Activated CD8-positive, alpha-beta T cell treated with anti-CD3 and anti-CD28 coated beads, Interleukin-2, amount 10 ng/mL, durations not matched to agents 7 days and 5 days (primary cell): Measurements from ENCODE around the gene HOXB5. TPM values are rescaled to one million over a fixed set of nuclear protein-coding genes. Genes with fewer than 3 reads are reported as not detected.
A peak's percentile ranks its signal among the peaks of the same experiment; 100 is the strongest.

ENCODE experiments used
- ATAC-seq: fragments of 150-1000 bp; cut with Tn5 transposase; one replicate; pipeline ENCODE4 v1.10.0; 2021; ENCODE audit warnings: moderate library complexity
- CTCF ChIA-PET: fragments of 350-600 bp; sonication (Branson Sonifier 250); formaldehyde crosslinking; loops from one replicate; lab custom pipeline; 2021; ENCODE audit warnings: antibody characterized with exemption; lab: Charles Lee
- POLR2A ChIA-PET: fragments of 350-600 bp; sonication (Branson Sonifier 250); formaldehyde crosslinking; loops from one replicate; lab custom pipeline; 2021; ENCODE audit warnings: antibody characterized with exemption; lab: Charles Lee
- DNase-seq: peaks from one replicate; pipeline ENCODE4 v3.0.0-alpha.2; 2020
- H3K27ac Mint-ChIP-seq: one replicate; pipeline ENCODE4 v1.8.0; 2021; ENCODE audit warnings: mild to moderate bottlenecking, mixed read lengths
- H3K27me3 Mint-ChIP-seq: one replicate; pipeline ENCODE4 v1.8.0; 2021; ENCODE audit warnings: low read depth, mixed read lengths
- H3K36me3 Mint-ChIP-seq: one replicate; pipeline ENCODE4 v1.8.0; 2021; ENCODE audit warnings: low read depth, mixed read lengths
- H3K4me1 Mint-ChIP-seq: one replicate; pipeline ENCODE4 v1.8.0; 2021; ENCODE audit warnings: low read depth, mixed read lengths
- H3K4me3 Mint-ChIP-seq: one replicate; pipeline ENCODE4 v1.8.0; 2021; ENCODE audit warnings: mild to moderate bottlenecking, mixed read lengths
- H3K9me3 Mint-ChIP-seq: one replicate; pipeline ENCODE4 v1.8.0; 2022; ENCODE audit warnings: mixed read lengths; ENCODE audit not compliant: insufficient read depth
- total RNA-seq, 2 experiments: library from RNA; stranded (reverse); gene quantifications; one replicate each; pipeline ENCODE4 v1.2.3, GENCODE V29; 2021

HOXB5 gene
- total RNA-seq, 2 experiments from 2014 or later = not detected

DNA sequence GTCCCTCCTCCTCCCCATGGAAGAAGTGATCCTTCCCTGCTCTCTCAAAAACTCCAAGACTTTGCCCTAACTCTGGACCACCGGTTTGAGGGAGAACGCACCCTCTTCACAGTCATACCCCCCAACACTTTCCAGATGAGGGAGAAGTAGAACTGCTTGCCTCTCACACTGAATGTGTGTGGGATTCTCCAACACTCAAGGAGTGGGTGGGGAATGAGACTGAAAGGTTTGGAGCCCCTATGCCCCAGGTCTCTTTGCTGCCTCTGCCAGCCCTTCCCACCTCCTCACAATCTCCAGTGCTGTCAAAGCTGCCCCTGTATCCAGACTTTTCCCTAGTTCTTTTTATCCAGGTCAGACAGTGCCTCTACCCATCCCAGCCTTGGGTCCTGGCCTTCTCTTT is 26.9 kb downstream of the HOXB5 start:
- Mint-ChIP-seq H3K4me3 (no peak overlapping the region), H3K9me3 (no peaks in the 10 kb centered on the region), H3K36me3 (peaks cover 16% of the 10 kb centered on the region), H3K27ac (no peak overlapping the region), H3K27me3 (peaks cover 10% of the 10 kb centered on the region), H3K4me1 (peaks cover 9% of the 10 kb centered on the region)
- CTCF ChIA-PET = no interaction called here
- no peak for ATAC-seq
- POLR2A ChIA-PET = no interaction called here
- no peak for DNase-seq

DNA sequence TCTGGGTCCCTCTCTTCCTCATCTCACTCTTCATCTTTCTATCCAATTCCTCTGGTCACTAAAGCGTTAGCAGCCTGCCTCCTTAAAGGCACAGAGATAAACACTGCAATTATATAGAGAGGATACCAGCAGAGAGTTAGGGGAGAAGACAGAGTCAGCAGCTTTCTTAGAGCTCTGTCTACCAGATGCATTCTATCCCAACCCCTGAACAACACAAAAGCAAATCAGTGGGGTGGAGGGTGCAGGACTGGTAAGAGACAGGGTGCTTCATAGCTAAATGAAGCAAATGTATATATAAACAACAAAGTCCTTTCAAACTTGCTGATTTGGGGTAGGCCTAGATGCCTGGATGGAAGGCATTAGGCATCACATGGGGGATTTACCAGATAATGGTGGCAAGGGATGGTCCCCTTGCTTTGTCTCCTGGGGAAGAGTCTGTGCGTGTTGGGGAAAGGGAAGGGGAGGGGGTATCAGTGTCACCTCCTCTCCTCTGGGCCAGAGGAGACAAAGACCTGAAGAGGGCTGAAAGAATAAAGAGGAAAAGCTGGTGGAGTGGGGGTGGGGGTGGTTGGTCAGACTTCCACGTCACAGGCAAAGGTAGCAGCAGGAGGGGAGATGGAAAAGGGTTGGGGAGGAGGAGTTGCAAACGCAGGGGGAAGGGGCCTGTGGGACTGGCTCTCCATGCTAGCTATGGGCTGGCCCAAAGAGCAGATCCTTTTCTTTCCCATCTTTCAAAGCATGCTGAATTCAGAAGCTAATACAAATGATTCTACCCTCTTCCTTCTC is 27.5 kb downstream of the HOXB5 start:
- no peak overlapping the region for H3K27ac Mint-ChIP-seq
- peaks cover 15% of the 10 kb centered on the region for H3K4me1 Mint-ChIP-seq
- CTCF ChIA-PET = interaction anchor here (0.8 kb wide), 1 partner anchor 229 kb away, joined by 3 read pairs; no protein-coding TSS in a partner anchor
- no peak for ATAC-seq
- POLR2A ChIA-PET = no interaction called here
- no peak overlapping the region for H3K4me3 Mint-ChIP-seq
- peaks cover 19% of the 10 kb centered on the region for H3K36me3 Mint-ChIP-seq
- no peaks in the 10 kb centered on the region for H3K9me3 Mint-ChIP-seq
- peaks cover 10% of the 10 kb centered on the region for H3K27me3 Mint-ChIP-seq
- DNase-seq = no peak

GRCh38 chr17:48565022-48565554 is 28.5 kb downstream of the HOXB5 start:
- H3K9me3 Mint-ChIP-seq = no peaks in the 10 kb centered on the region
- H3K27ac Mint-ChIP-seq = no peak overlapping the region
- H3K36me3 Mint-ChIP-seq = peaks cover 20% of the 10 kb centered on the region
- POLR2A ChIA-PET = interaction anchor here (0.6 kb wide), 1 partner anchor 320 kb away, joined by 4 read pairs; no protein-coding TSS in a partner anchor
- no peak overlapping the region for H3K4me3 Mint-ChIP-seq
- CTCF ChIA-PET = no interaction called here
- H3K4me1 Mint-ChIP-seq = peaks cover 20% of the 10 kb centered on the region
- DNase-seq = no peak
- ATAC-seq = no peak
- H3K27me3 Mint-ChIP-seq = peaks cover 10% of the 10 kb centered on the region

GRCh38 chr17:48564188-48565021 is 29.2 kb downstream of the HOXB5 start:
- H3K4me3 Mint-ChIP-seq = no peak overlapping the region
- peaks cover 10% of the 10 kb centered on the region for H3K27me3 Mint-ChIP-seq
- peaks cover 20% of the 10 kb centered on the region for H3K36me3 Mint-ChIP-seq
- no peak overlapping the region for H3K27ac Mint-ChIP-seq
- no peak for ATAC-seq
- H3K9me3 Mint-ChIP-seq = no peaks in the 10 kb centered on the region
- CTCF ChIA-PET = no interaction called here
- peaks cover 20% of the 10 kb centered on the region for H3K4me1 Mint-ChIP-seq
- POLR2A ChIA-PET = interaction anchor here (0.5 kb wide), 1 partner anchor 10 kb away, joined by 3 read pairs; no protein-coding TSS in a partner anchor
- DNase-seq = no peak

DNA sequence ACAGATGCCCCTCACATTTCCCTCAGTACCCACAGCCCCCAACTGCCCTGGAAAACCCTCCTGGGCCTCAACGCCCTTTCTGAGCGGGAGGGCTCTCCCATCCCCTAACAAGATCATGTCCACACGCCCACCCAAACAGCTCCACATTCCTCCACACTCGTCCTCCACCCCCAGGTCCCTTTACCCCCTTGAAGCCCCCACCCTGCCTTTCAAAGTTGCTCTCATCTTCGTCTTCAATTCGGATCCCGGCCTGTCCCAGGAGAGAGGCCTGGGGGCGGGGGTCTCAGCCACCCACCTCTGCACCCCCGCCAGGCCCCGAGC is 29.8 kb downstream of the HOXB5 start:
- no peak overlapping the region for H3K4me3 Mint-ChIP-seq
- ChIA-PET POLR2A (interaction anchor here (0.5 kb wide), 1 partner anchor 11 kb away, joined by 3 read pairs; no protein-coding TSS in a partner anchor), CTCF (no interaction called here)
- peaks cover 7% of the 10 kb centered on the region for H3K27me3 Mint-ChIP-seq
- peaks cover 20% of the 10 kb centered on the region for H3K4me1 Mint-ChIP-seq
- ATAC-seq = no peak
- H3K9me3 Mint-ChIP-seq = no peaks in the 10 kb centered on the region
- no peak for DNase-seq
- H3K36me3 Mint-ChIP-seq = peaks cover 16% of the 10 kb centered on the region
- H3K27ac Mint-ChIP-seq = no peak overlapping the region

GRCh38 chr17:48563385-48563838 is 30.2 kb downstream of the HOXB5 start:
- no peak overlapping the region for H3K27ac Mint-ChIP-seq
- CTCF ChIA-PET = no interaction called here
- DNase-seq = no peak

GRCh38 chr17:48562934-48563333 is 30.6 kb downstream of the HOXB5 start:
- ChIA-PET CTCF (no interaction called here), POLR2A (no interaction called here)

More at GRCh38 chr17:48563385-48563838, 30.2 kb downstream of the HOXB5 start:
- no peak overlapping the region for H3K4me3 Mint-ChIP-seq
- peaks cover 13% of the 10 kb centered on the region for H3K36me3 Mint-ChIP-seq
- POLR2A ChIA-PET = no interaction called here
- H3K27me3 Mint-ChIP-seq = peaks cover 9% of the 10 kb centered on the region
- peaks cover 20% of the 10 kb centered on the region for H3K4me1 Mint-ChIP-seq
- no peak for ATAC-seq
- H3K9me3 Mint-ChIP-seq = no peaks in the 10 kb centered on the region

DNA sequence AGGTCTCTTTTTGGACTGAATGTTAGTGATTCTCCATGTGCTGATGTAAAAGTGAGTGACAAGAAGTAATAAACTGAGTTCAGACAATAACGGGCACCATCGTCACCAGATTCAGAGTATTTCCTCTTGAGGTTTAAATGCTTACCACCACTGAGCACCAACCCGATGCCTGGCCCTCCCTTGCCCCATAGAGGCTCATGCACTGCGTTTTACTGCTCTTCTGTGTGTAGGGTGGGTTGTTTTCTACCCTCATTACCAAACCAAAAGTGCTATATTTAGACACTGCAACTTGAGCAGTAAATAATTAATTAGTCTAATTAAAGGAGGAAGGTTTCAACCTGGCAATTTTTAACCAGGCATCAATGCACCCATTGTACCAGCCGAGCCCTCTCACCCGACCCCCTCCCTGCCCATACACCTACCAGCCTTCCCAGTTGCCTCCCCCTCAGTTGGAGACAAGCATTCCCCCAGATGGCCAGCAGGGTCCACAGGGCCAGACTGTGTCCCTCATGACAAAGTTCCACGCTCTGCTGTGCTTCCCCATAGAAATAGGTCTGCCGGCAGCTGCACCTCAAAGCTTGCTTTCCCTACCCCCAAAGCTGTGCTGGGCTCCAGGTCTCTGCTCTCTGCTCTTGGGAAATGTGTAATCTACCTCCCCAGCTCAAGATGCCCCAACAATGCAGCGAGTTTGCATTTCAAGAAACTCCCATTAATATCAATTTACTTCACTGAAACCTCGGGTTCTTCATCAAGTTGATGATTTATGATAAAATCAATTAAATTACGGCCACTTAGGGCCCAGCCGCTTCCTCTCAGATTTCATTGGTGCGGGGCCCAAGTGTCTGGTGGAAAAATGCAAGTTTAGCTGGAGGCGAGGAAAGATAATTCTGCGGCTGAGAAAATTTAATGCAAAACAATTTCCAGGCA is 31.4 kb downstream of the HOXB5 start:
- no peak for DNase-seq
- ChIA-PET POLR2A (no interaction called here), CTCF (interaction anchor here (0.7 to 1.3 kb wide), 2 partner anchors 13 to 21 kb away, joined by 3 read pairs; no protein-coding TSS in a partner anchor)
- Mint-ChIP-seq H3K27me3 (peaks cover 8% of the 10 kb centered on the region), H3K27ac (peak overlapping the region; percentile 80), H3K4me3 (no peak overlapping the region), H3K4me1 (peaks cover 20% of the 10 kb centered on the region), H3K9me3 (no peaks in the 10 kb centered on the region), H3K36me3 (peaks cover 10% of the 10 kb centered on the region)
- peak; percentile 76 for ATAC-seq

More at GRCh38 chr17:48562934-48563333, 30.6 kb downstream of the HOXB5 start:
- ATAC-seq (no peak), DNase-seq (no peak)
- no peak overlapping the region for H3K27ac Mint-ChIP-seq
- H3K4me1 Mint-ChIP-seq = peaks cover 20% of the 10 kb centered on the region
- peaks cover 8% of the 10 kb centered on the region for H3K27me3 Mint-ChIP-seq
- no peaks in the 10 kb centered on the region for H3K9me3 Mint-ChIP-seq
- peaks cover 10% of the 10 kb centered on the region for H3K36me3 Mint-ChIP-seq
- no peak overlapping the region for H3K4me3 Mint-ChIP-seq

- H3K27me3 Mint-ChIP-seq = peaks cover 17% of the 10 kb centered on the region
- no peak for ATAC-seq
- no peak for DNase-seq
- H3K4me1 Mint-ChIP-seq = peaks cover 26% of the 10 kb centered on the region
- H3K27ac Mint-ChIP-seq = no peak overlapping the region
- H3K36me3 Mint-ChIP-seq = peaks cover 10% of the 10 kb centered on the region
- ChIA-PET POLR2A (interaction anchor here (0.7 kb wide), 1 partner anchor 548 kb away, joined by 3 read pairs; no protein-coding TSS in a partner anchor), CTCF (interaction anchor here (1.2 kb wide), 1 partner anchor 225 kb away, joined by 3 read pairs; no protein-coding TSS in a partner anchor)
- no peak overlapping the region for H3K4me3 Mint-ChIP-seq
- no peaks in the 10 kb centered on the region for H3K9me3 Mint-ChIP-seq
Measured at GRCh38 chr17:48559840-48560817, 33.5 kb downstream of the HOXB5 start.

DNA sequence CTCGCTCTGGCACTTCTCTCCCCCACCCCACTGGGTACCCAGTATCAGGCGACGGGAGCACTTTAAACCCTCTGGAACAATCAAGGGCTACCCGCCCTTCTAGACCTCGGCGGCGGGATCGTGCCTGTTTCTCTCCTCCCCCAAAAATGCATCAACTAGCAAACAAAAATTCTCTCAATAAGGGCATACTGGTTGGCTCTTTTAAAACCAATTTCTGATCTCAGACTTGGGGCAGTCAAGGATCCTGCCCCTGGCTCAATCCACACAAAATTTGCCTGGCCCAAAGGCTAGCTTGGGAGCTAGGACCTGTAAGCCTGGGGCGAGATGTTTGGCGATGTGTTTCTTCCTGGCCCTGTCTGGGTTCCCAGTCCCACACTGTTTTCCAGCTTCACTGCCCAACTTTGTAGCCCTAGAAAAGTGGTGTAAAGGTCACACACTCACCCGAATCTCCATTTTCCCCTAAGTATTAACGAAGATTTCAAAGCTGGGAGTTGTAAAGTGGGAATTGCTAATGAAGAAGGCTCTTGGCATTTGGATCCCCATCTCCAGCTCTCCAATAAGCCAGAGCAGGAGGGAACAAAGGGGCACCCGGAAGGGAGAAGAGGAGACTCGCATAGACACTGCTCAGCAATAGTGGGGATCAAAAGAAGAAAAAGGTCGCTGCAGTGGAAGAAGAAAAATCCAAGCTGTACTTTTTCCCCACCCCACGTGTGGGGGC is 34.3 kb downstream of the HOXB5 start:
- no peak for DNase-seq
- Mint-ChIP-seq H3K9me3 (no peaks in the 10 kb centered on the region), H3K27ac (no peak overlapping the region), H3K27me3 (peaks cover 13% of the 10 kb centered on the region), H3K4me3 (no peak overlapping the region), H3K36me3 (peaks cover 10% of the 10 kb centered on the region), H3K4me1 (peaks cover 30% of the 10 kb centered on the region)
- ChIA-PET POLR2A (no interaction called here), CTCF (no interaction called here)
- ATAC-seq = no peak
